ENCODE data around the gene KSR2. TPM values are rescaled to one million over a fixed set of nuclear protein-coding genes. Genes with fewer than 3 reads are reported as not detected.

The KSR2 gene
- total RNA-seq, 2 donors from 2014 or later, result 1.2 to 1.3 TPM

DNA sequence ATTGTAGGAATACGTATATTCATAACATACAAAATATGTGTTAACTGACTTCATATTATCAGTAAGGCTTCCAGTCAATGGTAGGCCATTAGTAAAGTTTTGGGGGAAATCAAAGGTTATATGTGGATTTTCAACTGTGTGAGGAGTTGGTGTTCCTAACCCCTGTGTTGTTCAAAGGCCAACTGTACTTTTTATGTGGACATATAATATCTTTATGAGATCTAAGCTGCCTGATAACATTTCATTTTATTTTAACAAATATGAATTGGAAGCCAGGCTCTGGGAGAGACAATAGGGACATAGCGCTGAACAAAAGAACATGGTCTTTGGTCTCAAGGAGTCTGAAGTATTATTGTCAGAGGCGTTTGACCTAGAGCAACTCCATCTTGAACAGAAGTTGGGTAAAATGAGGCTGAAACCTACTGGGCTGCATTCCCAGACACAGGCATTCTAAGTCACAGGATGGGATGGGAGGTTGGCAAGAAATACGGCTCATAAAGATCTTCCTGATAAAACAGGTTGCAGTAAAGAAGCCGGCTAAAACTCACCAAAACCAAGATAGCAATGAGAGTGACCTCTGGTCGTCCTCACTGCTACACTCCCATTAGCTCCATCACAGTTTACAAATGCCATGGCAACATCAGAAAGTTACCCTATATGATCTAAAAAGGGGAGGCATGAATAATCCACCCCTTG, 147.2 kb downstream of the KSR2 start:
- H3K4me3 ChIP-seq, result no peak overlapping the region
- H3K9ac ChIP-seq (ENCODE audit: low read depth in 2 of 2, low read length in 2 of 2), result no peak overlapping the region
- H3K27me3 ChIP-seq, result no peaks in the 10 kb centered on the region
- intact Hi-C loops (cut with DNase I), result no loop called here
- TF ChIP-seq, protein P1, sequence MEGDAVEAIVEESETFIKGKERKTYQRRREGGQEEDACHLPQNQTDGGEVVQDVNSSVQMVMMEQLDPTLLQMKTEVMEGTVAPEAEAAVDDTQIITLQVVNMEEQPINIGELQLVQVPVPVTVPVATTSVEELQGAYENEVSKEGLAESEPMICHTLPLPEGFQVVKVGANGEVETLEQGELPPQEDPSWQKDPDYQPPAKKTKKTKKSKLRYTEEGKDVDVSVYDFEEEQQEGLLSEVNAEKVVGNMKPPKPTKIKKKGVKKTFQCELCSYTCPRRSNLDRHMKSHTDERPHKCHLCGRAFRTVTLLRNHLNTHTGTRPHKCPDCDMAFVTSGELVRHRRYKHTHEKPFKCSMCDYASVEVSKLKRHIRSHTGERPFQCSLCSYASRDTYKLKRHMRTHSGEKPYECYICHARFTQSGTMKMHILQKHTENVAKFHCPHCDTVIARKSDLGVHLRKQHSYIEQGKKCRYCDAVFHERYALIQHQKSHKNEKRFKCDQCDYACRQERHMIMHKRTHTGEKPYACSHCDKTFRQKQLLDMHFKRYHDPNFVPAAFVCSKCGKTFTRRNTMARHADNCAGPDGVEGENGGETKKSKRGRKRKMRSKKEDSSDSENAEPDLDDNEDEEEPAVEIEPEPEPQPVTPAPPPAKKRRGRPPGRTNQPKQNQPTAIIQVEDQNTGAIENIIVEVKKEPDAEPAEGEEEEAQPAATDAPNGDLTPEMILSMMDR (IDR thresholded peaks at IDR 0.05), result no peak
- no peaks in the 10 kb centered on the region for H3K9me3 ChIP-seq
- H3K4me1 ChIP-seq, result no peaks in the 10 kb centered on the region
- H3K27ac ChIP-seq, result no peak overlapping the region
- H3K36me3 ChIP-seq, result no peaks in the 10 kb centered on the region
- peak; percentile 44 for DNase-seq

DNA sequence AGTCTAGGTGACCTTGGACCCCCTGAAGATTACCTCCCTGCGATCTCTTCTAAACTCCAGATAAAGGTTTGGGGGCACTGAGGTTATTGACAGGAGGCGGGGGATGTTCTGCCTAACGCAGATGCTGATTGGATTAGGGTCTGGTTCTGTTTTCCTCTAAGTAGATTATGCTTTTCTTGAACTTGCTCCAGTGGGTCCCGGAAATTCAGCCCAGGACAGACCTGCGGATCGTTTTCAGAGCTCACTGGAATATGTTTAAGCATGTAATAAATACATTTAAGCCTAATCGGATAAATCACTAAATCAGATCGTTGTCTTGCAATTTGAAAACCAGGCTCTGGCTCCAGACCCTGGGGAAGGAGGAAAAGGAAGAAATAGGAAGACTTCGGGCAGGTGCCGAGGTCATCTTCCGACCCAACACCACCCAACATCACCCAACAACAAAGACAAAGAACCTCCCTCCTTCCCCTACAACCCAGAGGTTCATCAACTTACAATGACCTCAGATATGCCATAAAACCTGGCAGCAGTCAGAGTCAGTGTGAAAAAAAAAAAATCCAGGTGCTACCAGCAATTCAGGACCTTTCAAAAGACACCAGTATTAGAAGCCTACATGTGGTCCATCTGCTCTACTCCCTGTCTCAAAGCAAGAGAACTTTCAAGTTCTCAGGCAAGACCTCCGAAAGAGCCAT, 148.4 kb downstream of the KSR2 start:
- DNase-seq, result no peak
- Histone ChIP-seq H3K4me1 (no peaks in the 10 kb centered on the region), H3K27ac (no peak overlapping the region), H3K27me3 (no peaks in the 10 kb centered on the region), H3K9me3 (no peaks in the 10 kb centered on the region), H3K36me3 (no peaks in the 10 kb centered on the region), H3K4me3 (no peak overlapping the region), H3K9ac (ENCODE audit: low read depth in 2 of 2, low read length in 2 of 2) (peak overlapping the region in 1 of 2 donors; percentile 46)
- intact Hi-C loops (cut with DNase I), result no loop called here
- TF ChIP-seq, protein P1 (IDR thresholded peaks at IDR 0.05), result no peak

DNA sequence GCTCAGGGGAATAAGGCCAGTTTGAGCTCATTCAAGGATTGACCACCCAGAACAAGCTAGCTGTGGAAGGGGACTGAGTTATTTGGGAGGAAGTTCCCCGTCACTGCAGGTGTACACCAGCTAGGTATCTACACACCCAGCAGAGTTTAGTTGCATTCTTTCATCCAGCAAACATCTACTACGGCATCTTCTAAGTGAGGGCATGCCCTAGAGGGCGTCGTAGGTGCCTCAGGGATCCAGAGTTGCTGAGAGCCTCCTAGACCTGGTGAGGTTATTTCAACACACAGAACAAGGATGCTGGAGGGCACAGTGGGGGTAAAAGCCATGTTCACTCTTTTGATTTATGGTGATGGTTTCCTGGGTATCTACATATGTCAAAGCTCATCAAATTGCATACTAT, 149.6 kb downstream of the KSR2 start:
- Histone ChIP-seq H3K4me3 (no peak overlapping the region), H3K4me1 (no peaks in the 10 kb centered on the region), H3K9ac (ENCODE audit: low read depth in 2 of 2, low read length in 2 of 2) (no peak overlapping the region), H3K36me3 (no peaks in the 10 kb centered on the region), H3K27ac (no peak overlapping the region), H3K9me3 (no peaks in the 10 kb centered on the region), H3K27me3 (no peaks in the 10 kb centered on the region)
- intact Hi-C loops (cut with DNase I), result no loop called here
- TF ChIP-seq, protein P1 (IDR thresholded peaks at IDR 0.05), result no peak
- DNase-seq, result no peak

DNA sequence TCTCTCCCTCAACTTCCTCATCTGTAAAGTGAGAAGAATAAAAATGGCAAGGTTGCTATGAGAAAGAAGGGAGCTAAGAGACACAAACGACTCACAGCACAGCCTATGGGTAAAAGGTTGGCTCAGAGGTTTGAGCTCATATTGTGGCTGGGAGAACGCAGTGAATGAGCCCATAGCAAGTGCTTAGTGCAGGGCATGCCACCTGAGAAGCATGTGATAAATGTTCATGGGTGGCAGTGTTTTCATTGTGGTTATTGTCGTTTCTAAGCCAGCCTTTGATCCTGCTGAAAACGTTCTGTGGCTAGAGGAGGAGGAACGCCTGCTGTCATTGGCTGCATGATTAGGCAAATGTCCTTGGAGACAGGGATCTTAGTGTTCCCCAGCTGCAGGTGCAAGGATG, 150.4 kb downstream of the KSR2 start:
- no peaks in the 10 kb centered on the region for H3K9me3 ChIP-seq
- H3K9ac ChIP-seq (ENCODE audit: low read depth in 2 of 2, low read length in 2 of 2), result no peak overlapping the region
- DNase-seq, result peak; percentile 23
- no peak overlapping the region for H3K27ac ChIP-seq
- no peaks in the 10 kb centered on the region for H3K36me3 ChIP-seq
- H3K27me3 ChIP-seq, result no peaks in the 10 kb centered on the region
- no peak overlapping the region for H3K4me3 ChIP-seq
- TF ChIP-seq, protein P1 (IDR thresholded peaks at IDR 0.05), result no peak
- H3K4me1 ChIP-seq, result no peaks in the 10 kb centered on the region
- intact Hi-C loops (cut with DNase I), result no loop called here

DNA sequence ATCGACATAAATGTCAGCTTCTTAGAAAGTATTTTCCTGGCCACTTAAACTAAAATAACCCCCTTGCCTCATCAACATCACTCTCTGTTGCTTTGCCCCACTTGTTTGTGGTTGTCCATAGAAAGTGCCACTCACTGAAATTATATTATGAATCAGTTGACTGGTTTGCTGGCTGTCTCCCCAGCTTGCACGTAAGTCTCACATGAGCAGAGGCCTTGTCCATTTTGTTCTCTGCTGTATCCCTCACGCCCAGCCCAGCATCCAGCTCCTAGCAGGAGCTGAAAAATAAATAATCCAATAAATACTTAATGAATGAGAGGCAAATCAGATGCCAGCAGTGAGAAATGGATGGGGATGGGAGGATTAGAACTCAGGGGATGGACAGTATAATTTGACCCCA, 159.3 kb downstream of the KSR2 start:
- Histone ChIP-seq H3K9ac (ENCODE audit: low read depth in 2 of 2, low read length in 2 of 2) (no peak overlapping the region), H3K4me1 (no peaks in the 10 kb centered on the region), H3K4me3 (no peak overlapping the region), H3K27me3 (no peaks in the 10 kb centered on the region), H3K36me3 (no peaks in the 10 kb centered on the region), H3K9me3 (no peaks in the 10 kb centered on the region), H3K27ac (no peak overlapping the region)
- intact Hi-C loops (cut with DNase I), result no loop called here
- TF ChIP-seq, protein P1 (IDR thresholded peaks at IDR 0.05), result no peak
- no peak for DNase-seq

Measured in colonic mucosa (tissue), 4 donors.